Stimulated activated memory B cell treated with anti-CD40 and anti-IgM and Interleukin-4, amounts not matched to agents 10 μg/mL and 1 μg/mL and 100 μg/mL, for 72 hours (primary cell): ENCODE data around the gene HOXC10.

ENCODE experiments used
- ATAC-seq: fragments of 150-1000 bp; cut with Tn5 transposase; 2 replicates; pipeline ENCODE4 v1.10.0; 2021
- H3K27ac Mint-ChIP-seq: one replicate; pipeline ENCODE4 v1.8.0; 2022; ENCODE audit warnings: mild to moderate bottlenecking, mixed read lengths
- H3K27me3 Mint-ChIP-seq: one replicate; pipeline ENCODE4 v1.8.0; 2022; ENCODE audit warnings: mixed read lengths
- H3K36me3 Mint-ChIP-seq: one replicate; pipeline ENCODE4 v1.8.0; 2022; ENCODE audit warnings: mixed read lengths
- H3K4me1 Mint-ChIP-seq: one replicate; pipeline ENCODE4 v1.8.0; 2022; ENCODE audit warnings: mixed read lengths
- H3K4me3 Mint-ChIP-seq: one replicate; pipeline ENCODE4 v1.8.0; 2022; ENCODE audit warnings: mild to moderate bottlenecking, moderate library complexity, mixed read lengths
- H3K9me3 Mint-ChIP-seq: one replicate; pipeline ENCODE4 v1.8.0; 2022; ENCODE audit warnings: mixed read lengths

HOXC10 gene

DNA sequence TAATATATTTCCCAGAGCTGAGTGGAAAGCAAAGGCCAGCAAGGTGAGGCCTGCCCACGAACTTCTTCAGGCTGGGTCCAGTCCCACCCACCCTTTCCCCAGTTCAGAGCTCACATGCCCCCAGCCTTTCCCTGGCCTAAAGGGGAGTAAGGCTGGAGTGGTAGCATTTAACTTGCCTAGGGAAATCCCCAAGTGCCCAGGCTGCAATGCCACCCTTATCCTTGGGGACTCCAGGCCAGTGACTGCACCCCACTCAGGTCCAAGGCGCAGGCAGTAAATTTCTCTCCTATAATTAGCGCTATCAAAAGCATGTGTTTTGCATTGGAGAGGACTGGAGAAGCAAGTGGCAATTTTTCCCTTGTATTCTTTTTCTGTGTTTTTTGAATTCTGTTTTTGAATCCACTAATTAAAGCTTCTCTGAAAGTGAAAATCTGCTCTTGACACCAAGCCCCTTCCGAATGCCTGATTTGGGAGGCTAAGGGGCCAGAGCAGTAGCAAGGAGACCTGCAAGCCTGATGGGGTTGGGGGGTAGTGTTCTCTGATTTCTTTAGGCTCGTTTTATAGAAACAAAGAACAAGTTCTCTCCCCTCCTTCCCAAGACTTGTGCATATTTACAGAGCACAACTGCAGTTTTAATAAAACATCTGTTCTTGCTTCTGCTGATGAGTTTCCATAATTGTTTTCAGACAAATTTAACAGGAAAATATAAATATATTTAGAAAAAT is 39.8 kb downstream of the HOXC10 start:
- Mint-ChIP-seq H3K4me3 (no peak overlapping the region), H3K27ac (no peak overlapping the region), H3K9me3 (no peaks in the 10 kb centered on the region), H3K4me1 (peaks cover 28% of the 10 kb centered on the region), H3K36me3 (no peaks in the 10 kb centered on the region), H3K27me3 (peaks cover 93% of the 10 kb centered on the region)
- ATAC-seq = no peak

DNA sequence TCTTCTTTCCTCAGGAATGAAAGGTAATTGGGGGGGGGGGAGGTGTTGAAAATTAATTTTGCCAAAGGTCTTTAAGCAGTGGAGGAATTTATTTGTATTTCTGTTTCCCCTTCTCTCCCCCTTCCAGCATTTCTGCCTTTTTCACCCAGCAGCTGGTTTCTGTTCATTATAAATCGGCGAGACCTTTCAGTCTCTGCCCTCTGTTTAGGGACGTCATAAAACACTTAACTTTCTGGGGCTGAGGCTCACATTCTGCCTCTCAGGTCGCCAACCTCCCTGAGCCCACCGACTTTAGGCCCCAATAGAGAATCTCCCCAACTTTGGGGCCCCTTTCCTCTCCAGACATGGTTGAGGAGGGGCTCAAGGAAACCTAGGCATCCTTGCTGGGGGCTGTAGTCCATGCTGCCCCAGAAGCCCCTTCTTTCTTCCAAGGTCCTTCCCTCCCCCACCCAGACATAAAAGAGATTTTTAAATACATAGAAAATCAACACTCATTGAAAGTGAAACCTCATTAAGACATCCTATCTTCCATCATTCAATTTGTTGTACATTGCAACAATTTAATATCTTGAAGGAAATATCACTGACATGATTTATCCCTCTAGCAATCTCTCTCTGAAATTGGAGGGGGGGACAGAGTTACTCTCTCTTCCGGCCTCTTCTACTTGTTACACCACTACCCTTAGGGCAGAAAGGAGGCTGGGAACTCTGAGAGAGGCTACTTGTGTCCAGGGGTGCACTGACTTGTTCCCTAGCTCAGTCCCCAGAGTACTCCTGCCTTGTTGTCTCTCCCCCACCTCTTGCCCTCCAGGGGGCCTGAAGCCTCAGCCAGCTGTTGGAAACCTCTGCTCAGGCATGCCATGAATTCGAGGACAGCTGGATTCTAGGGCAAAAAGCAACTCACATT is 40.8 kb downstream of the HOXC10 start:
- Mint-ChIP-seq H3K4me3 (no peak overlapping the region), H3K36me3 (no peaks in the 10 kb centered on the region), H3K27ac (no peak overlapping the region), H3K4me1 (peaks cover 28% of the 10 kb centered on the region), H3K9me3 (no peaks in the 10 kb centered on the region), H3K27me3 (peaks cover 94% of the 10 kb centered on the region)
- no peak for ATAC-seq

- peaks cover 94% of the 10 kb centered on the region for H3K27me3 Mint-ChIP-seq
- no peaks in the 10 kb centered on the region for H3K36me3 Mint-ChIP-seq
- H3K27ac Mint-ChIP-seq = no peak overlapping the region
- H3K4me3 Mint-ChIP-seq = no peak overlapping the region
- H3K4me1 Mint-ChIP-seq = peaks cover 20% of the 10 kb centered on the region
- no peaks in the 10 kb centered on the region for H3K9me3 Mint-ChIP-seq
- no peak for ATAC-seq
These were observed 41.9 kb downstream of the HOXC10 start for GRCh38 chr12:54026640-54027441.

GRCh38 chr12:54027442-54027786 is 42.5 kb downstream of the HOXC10 start:
- ATAC-seq = no peak
- Mint-ChIP-seq H3K27me3 (peaks cover 94% of the 10 kb centered on the region), H3K4me3 (no peak overlapping the region), H3K36me3 (no peaks in the 10 kb centered on the region), H3K9me3 (no peaks in the 10 kb centered on the region), H3K27ac (no peak overlapping the region), H3K4me1 (peaks cover 20% of the 10 kb centered on the region)

- Mint-ChIP-seq H3K9me3 (no peaks in the 10 kb centered on the region), H3K4me1 (peaks cover 31% of the 10 kb centered on the region), H3K27ac (no peak within 1 kb of the TSS), H3K4me3 (no peak within 1 kb of the TSS), H3K27me3 (peaks cover 94% of the 10 kb centered on the region), H3K36me3 (no peaks in the 10 kb centered on the region)
- no peak for ATAC-seq
These were observed 43.6 kb downstream of the HOXC10 start, which contains the start of gene HOXC6 for GRCh38 chr12:54028314-54029201. TSS of gene HOXC6 (plus strand) at chr12:54028440. CDS start at chr12:54028522, 82 bp downstream.

DNA sequence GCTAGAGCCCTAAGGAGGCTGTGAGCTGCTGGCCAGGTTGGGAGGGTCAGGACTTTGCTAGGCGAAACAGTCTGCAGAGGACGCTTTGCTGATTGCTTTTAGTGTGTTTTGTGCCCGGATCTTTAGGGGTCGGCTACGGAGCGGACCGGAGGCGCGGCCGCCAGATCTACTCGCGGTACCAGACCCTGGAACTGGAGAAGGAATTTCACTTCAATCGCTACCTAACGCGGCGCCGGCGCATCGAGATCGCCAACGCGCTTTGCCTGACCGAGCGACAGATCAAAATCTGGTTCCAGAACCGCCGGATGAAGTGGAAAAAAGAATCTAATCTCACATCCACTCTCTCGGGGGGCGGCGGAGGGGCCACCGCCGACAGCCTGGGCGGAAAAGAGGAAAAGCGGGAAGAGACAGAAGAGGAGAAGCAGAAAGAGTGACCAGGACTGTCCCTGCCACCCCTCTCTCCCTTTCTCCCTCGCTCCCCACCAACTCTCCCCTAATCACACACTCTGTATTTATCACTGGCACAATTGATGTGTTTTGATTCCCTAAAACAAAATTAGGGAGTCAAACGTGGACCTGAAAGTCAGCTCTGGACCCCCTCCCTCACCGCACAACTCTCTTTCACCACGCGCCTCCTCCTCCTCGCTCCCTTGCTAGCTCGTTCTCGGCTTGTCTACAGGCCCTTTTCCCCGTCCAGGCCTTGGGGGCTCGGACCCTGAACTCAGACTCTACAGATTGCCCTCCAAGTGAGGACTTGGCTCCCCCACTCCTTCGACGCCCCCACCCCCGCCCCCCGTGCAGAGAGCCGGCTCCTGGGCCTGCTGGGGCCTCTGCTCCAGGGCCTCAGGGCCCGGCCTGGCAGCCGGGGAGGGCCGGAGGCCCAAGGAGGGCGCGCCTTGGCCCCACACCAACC is 44.8 kb downstream of the HOXC10 start:
- H3K4me1 Mint-ChIP-seq = peaks cover 39% of the 10 kb centered on the region
- peaks cover 90% of the 10 kb centered on the region for H3K27me3 Mint-ChIP-seq
- no peak for ATAC-seq
- H3K27ac Mint-ChIP-seq = no peak overlapping the region
- H3K9me3 Mint-ChIP-seq = no peaks in the 10 kb centered on the region
- H3K36me3 Mint-ChIP-seq = no peaks in the 10 kb centered on the region
- no peak overlapping the region for H3K4me3 Mint-ChIP-seq

DNA sequence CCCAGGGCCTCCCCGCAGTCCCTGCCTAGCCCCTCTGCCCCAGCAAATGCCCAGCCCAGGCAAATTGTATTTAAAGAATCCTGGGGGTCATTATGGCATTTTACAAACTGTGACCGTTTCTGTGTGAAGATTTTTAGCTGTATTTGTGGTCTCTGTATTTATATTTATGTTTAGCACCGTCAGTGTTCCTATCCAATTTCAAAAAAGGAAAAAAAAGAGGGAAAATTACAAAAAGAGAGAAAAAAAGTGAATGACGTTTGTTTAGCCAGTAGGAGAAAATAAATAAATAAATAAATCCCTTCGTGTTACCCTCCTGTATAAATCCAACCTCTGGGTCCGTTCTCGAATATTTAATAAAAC is 45.5 kb downstream of the HOXC10 start:
- Mint-ChIP-seq H3K9me3 (no peaks in the 10 kb centered on the region), H3K27ac (no peak overlapping the region), H3K27me3 (peaks cover 94% of the 10 kb centered on the region)

DNA sequence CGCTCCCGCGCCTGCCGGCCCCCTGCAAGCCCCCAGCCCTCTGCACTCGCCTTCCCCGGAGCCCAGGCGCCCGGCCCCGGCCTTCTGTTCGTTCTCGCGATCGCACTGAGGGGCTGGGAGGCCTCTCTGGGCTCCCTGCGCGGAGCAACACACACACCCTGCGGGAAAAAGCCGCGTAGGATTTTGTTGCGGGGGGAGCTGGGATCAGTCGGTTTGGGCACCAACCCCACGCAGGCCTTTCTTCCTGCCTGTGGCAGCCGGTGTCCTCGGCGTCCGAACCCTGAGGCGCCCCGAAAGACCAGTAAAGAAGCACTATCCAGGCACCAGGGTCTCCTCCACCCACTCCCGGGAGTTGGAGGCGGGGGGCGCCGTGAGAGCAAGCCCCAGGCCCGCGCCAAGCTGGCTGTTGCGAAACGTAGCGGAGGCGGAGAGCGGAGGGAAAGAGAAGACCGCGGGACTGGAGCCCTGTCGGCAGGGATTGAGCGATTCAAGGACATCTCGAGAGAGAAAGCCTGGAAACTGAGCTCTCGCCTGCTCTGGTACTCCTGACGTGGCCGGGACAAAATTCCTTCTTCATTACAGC is 46.0 kb downstream of the HOXC10 start:
- Mint-ChIP-seq H3K27me3 (peaks cover 94% of the 10 kb centered on the region), H3K9me3 (no peaks in the 10 kb centered on the region), H3K27ac (no peak overlapping the region), H3K36me3 (no peaks in the 10 kb centered on the region), H3K4me3 (no peak overlapping the region), H3K4me1 (peaks cover 39% of the 10 kb centered on the region)
- no peak for ATAC-seq

More for the DNA sequence above, 45.5 kb downstream of the HOXC10 start:
- H3K4me3 Mint-ChIP-seq = no peak overlapping the region
- no peak for ATAC-seq
- H3K36me3 Mint-ChIP-seq = no peaks in the 10 kb centered on the region
- H3K4me1 Mint-ChIP-seq = peaks cover 43% of the 10 kb centered on the region

DNA sequence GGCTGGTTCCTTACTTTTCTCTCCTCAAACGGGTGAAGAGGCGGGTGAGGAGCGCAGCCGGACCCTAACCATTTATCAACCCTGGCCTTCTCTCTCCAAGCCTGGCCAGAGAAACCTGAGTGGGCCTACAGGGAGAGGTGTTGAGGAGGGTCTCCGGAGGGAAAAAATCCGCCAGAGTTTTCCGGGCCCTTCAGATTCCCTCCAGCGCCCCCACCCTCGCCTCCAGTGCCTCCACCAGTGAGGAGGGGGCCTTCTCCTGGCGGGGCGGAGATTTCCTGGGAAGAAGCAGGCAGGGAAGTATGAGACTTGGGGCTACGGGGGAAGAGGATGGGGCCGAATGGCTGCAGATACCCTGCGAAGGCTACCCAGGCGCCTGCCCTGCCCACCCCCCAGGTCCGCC is 46.5 kb downstream of the HOXC10 start:
- no peak for ATAC-seq
- Mint-ChIP-seq H3K4me3 (no peak overlapping the region), H3K27ac (no peak overlapping the region), H3K9me3 (no peaks in the 10 kb centered on the region), H3K27me3 (peaks cover 94% of the 10 kb centered on the region), H3K4me1 (peaks cover 36% of the 10 kb centered on the region), H3K36me3 (no peaks in the 10 kb centered on the region)

- peaks cover 94% of the 10 kb centered on the region for H3K27me3 Mint-ChIP-seq
- H3K36me3 Mint-ChIP-seq = no peaks in the 10 kb centered on the region
These were observed 47.2 kb downstream of the HOXC10 start for GRCh38 chr12:54032086-54032619.

GRCh38 chr12:54032627-54033100 is 47.7 kb downstream of the HOXC10 start, which contains the start of gene HOXC5:
TSS of gene HOXC5 (plus strand) at chr12:54033050. CDS start at chr12:54033123, 73 bp downstream.
- no peak within 1 kb of the TSS for H3K27ac Mint-ChIP-seq
- peaks cover 26% of the 10 kb centered on the region for H3K4me1 Mint-ChIP-seq
- H3K36me3 Mint-ChIP-seq = no peaks in the 10 kb centered on the region
- H3K4me3 Mint-ChIP-seq = peak within 1 kb of the TSS; percentile 68
- no peaks in the 10 kb centered on the region for H3K9me3 Mint-ChIP-seq
- H3K27me3 Mint-ChIP-seq = peaks cover 94% of the 10 kb centered on the region
- ATAC-seq = no peak

More at GRCh38 chr12:54032086-54032619, 47.2 kb downstream of the HOXC10 start:
- Mint-ChIP-seq H3K9me3 (no peaks in the 10 kb centered on the region), H3K4me3 (no peak overlapping the region), H3K4me1 (peaks cover 32% of the 10 kb centered on the region), H3K27ac (no peak overlapping the region)
- ATAC-seq = no peak

DNA sequence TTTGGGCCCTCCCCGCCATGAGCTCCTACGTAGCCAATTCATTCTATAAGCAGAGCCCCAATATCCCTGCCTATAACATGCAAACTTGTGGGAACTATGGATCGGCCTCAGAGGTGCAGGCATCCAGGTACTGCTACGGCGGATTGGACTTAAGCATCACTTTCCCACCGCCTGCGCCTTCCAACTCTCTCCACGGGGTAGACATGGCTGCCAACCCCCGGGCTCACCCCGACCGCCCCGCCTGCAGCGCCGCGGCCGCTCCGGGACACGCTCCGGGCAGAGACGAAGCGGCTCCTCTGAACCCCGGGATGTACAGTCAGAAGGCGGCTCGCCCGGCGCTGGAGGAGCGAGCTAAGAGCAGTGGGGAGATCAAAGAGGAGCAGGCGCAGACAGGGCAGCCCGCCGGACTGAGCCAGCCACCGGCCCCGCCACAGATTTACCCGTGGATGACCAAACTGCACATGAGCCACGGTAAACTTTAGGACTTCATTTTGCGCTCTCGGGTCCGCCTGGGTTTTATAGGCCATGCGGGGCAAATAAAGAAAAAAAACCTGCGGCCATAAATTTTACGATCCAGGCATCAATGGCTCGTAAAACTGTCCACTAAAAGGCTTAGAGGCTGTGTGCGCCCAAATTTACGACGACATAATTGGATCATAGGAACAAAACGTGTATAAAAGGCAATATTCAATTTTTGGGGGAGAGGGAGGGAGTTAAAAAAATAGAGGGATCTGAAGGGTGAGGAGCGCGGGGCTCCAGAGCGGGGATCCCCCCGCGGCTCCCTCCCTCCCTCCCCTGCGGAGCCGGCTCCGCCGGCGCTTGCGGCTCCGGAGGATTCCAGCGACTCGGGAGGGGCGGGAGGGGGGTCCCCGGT is 48.4 kb downstream of the HOXC10 start:
- Mint-ChIP-seq H3K36me3 (no peaks in the 10 kb centered on the region), H3K4me1 (peaks cover 26% of the 10 kb centered on the region), H3K27ac (no peak overlapping the region), H3K9me3 (no peaks in the 10 kb centered on the region), H3K27me3 (peaks cover 94% of the 10 kb centered on the region), H3K4me3 (peak overlapping the region; percentile 68)
- no peak for ATAC-seq
